Keratinocyte (primary cell): ENCODE results near the gene CSNK1A1. TPM values are rescaled to one million over a fixed set of nuclear protein-coding genes. Genes with fewer than 3 reads are reported as not detected.

Experiments
- DNase-seq: peaks from one replicate; pipeline ENCODE4 v3.0.0-alpha.2; 2011; ENCODE audit warnings: low read depth, missing footprints, low spot score
- FAIRE-seq: peaks from 2 replicates; lab custom pipeline; 2011; peaks lifted over from hg19 to GRCh38; lab: Jason Lieb, UNC
- H2AFZ ChIP-seq: 2 replicates; pipeline ENCODE4 v1.6.0; 2012; ENCODE audit warnings: low read length, control low read depth, inconsistent platforms; ENCODE audit not compliant: control insufficient read depth
- H3K27ac ChIP-seq: 2 replicates; pipeline ENCODE4 v1.5.1; 2011; ENCODE audit warnings: low read length; ENCODE audit not compliant: control insufficient read depth, insufficient read depth
- H3K27me3 ChIP-seq: 3 replicates; pipeline ENCODE4 v1.6.0; 2011; ENCODE audit warnings: low read length; ENCODE audit not compliant: control insufficient read depth, insufficient read depth; ENCODE audit errors: extremely low read depth
- H3K36me3 ChIP-seq, 2 experiments: 2 replicates in 1 of 2; 3 replicates in 1 of 2; pipeline ENCODE4 v1.5.1; 2011; ENCODE audit warnings: low read length in 2 of 2, mild to moderate bottlenecking in 1 of 2; ENCODE audit not compliant: control insufficient read depth in 2 of 2, insufficient read depth in 2 of 2; ENCODE audit errors: extremely low read depth in 1 of 2
- H3K4me1 ChIP-seq: 3 replicates; pipeline ENCODE4 v1.5.1; 2011; ENCODE audit warnings: low read length; ENCODE audit not compliant: control insufficient read depth, insufficient read depth; ENCODE audit errors: extremely low read depth
- H3K4me2 ChIP-seq: 3 replicates; pipeline ENCODE4 v1.6.0; 2011; ENCODE audit warnings: low read depth, low read length; ENCODE audit not compliant: control insufficient read depth, insufficient read depth; ENCODE audit errors: extremely low read depth
- H3K4me3 ChIP-seq, 3 experiments: fragments of 200-600 bp in 1 of 3; sonication (generic) in 1 of 3; 2 replicates in 2 of 3; 3 replicates in 1 of 3; pipeline ENCODE4 v1.5.1; 2011 to 2016; ENCODE audit warnings: low read length in 3 of 3, mild to moderate bottlenecking in 3 of 3, control low read depth in 2 of 3, inconsistent platforms in 1 of 3, low read depth in 1 of 3, mixed read lengths in 1 of 3, mixed run types in 1 of 3, moderate library complexity in 1 of 3; ENCODE audit not compliant: control insufficient read depth in 2 of 3, insufficient read depth in 2 of 3; ENCODE audit errors: extremely low read depth in 1 of 3
- H3K79me2 ChIP-seq: 2 replicates; pipeline ENCODE4 v1.6.0; 2012; ENCODE audit warnings: low read length; ENCODE audit not compliant: control insufficient read depth, insufficient read depth
- H3K9ac ChIP-seq: 3 replicates; pipeline ENCODE4 v1.6.0; 2011; ENCODE audit warnings: low read length; ENCODE audit not compliant: control insufficient read depth, insufficient read depth; ENCODE audit errors: extremely low read depth
- H3K9me1 ChIP-seq: 3 replicates; pipeline ENCODE4 v1.6.0; 2011; ENCODE audit warnings: low read length; ENCODE audit not compliant: control insufficient read depth, insufficient read depth; ENCODE audit errors: extremely low read depth
- H3K9me3 ChIP-seq: 2 replicates; pipeline ENCODE4 v1.5.1; 2012; ENCODE audit warnings: low read depth, low read length; ENCODE audit not compliant: control insufficient read depth
- H4K20me1 ChIP-seq: 3 replicates; pipeline ENCODE4 v1.6.0; 2011; ENCODE audit warnings: low read length; ENCODE audit not compliant: control insufficient read depth, insufficient read depth; ENCODE audit errors: extremely low read depth
- CTCF ChIP-seq, 3 experiments: IDR thresholded peaks in 1 of 3; conservative IDR thresholded peaks in 1 of 3; optimal IDR thresholded peaks in 1 of 3; 2 replicates in 2 of 3; 3 replicates in 1 of 3; pipeline versions ENCODE3 to v1.5.1; 2011; ENCODE audit warnings: low read length in 3 of 3, mild to moderate bottlenecking in 3 of 3, moderate library complexity in 2 of 3, control low read depth in 1 of 3, inconsistent platforms in 1 of 3; ENCODE audit not compliant: insufficient read depth in 2 of 3; ENCODE audit errors: extremely low read depth in 1 of 3
- EZH2 ChIP-seq: IDR thresholded peaks from one replicate; pipeline ENCODE4 v1.6.1; 2012; ENCODE audit warnings: inconsistent platforms, mild to moderate bottlenecking, low read length, moderate library complexity
- dilution Hi-C: fragments of 300-500 bp; cut with MboI; formaldehyde crosslinking; loops from one replicate; pipeline ENCODE4 v1.7.0; 2020; ENCODE audit warnings: low sequenced_read_pairs; ENCODE audit not compliant: extremely low pct_ligation_motif_present
- polyA plus RNA-seq, 5 experiments: library from polyadenylated mRNA; depleted of rRNA in 3 of 5; stranded (reverse) in 3 of 5; stranded (forward) in 1 of 5; unstranded in 1 of 5; fragments of >200 nt; gene quantifications; 1 replicate in 1 of 5; 2 replicates in 3 of 5; 3 replicates in 1 of 5; pipeline versions ENCODE4 v1.2.1 to v1.2.3, GENCODE V29; 2011 to 2012; ENCODE audit warnings: missing spikeins in 2 of 5, low read depth in 1 of 5, low replicate concordance in 1 of 5

Gene CSNK1A1
- polyA plus RNA-seq, 1 donor (not counting 4 experiments of a cell fraction or from before 2014, with no cell fraction given), result 289 TPM

- no peak for FAIRE-seq
- dilution Hi-C loops, result no loop called here
Observed at GRCh38 chr5:149575131-149575530, 23.9 kb upstream of the CSNK1A1 start.

GRCh38 chr5:149572576-149573231 is 21.5 kb upstream of the CSNK1A1 start:
- Histone ChIP-seq H3K4me1 (no peaks in the 10 kb centered on the region), H3K4me2 (no peak overlapping the region), H3K27ac (no peak overlapping the region), H3K27me3 (no peaks in the 10 kb centered on the region), H4K20me1 (no peaks in the 10 kb centered on the region), H3K4me3 (no peak overlapping the region), H3K79me2 (no peaks in the 10 kb centered on the region), H3K9me3 (no peaks in the 10 kb centered on the region), H3K36me3 (no peaks in the 10 kb centered on the region), H2AFZ (no peak overlapping the region), H3K9ac (no peak overlapping the region), H3K9me1 (no peaks in the 10 kb centered on the region)
- DNase-seq (no peak), FAIRE-seq (no peak)
- TF ChIP-seq CTCF (optimal IDR thresholded peaks at IDR 0.05 in 1 of 3, IDR thresholded peaks at IDR 0.05 in 1 of 3, conservative IDR thresholded peaks at IDR 0.05 in 1 of 3; ENCODE audit: extremely low read depth in 1 of 3, insufficient read depth in 2 of 3, low read length in 3 of 3), result no peak
- TF ChIP-seq EZH2, result no peak
- dilution Hi-C loops, result no loop called here

More at GRCh38 chr5:149575131-149575530, 23.9 kb upstream of the CSNK1A1 start:
- H2AFZ ChIP-seq, result no peak overlapping the region
- no peak overlapping the region for H3K9ac ChIP-seq
- H3K27me3 ChIP-seq, result no peaks in the 10 kb centered on the region
- no peaks in the 10 kb centered on the region for H3K36me3 ChIP-seq
- no peak for TF ChIP-seq EZH2
- TF ChIP-seq CTCF (optimal IDR thresholded peaks at IDR 0.05 in 1 of 3, IDR thresholded peaks at IDR 0.05 in 1 of 3, conservative IDR thresholded peaks at IDR 0.05 in 1 of 3; ENCODE audit: extremely low read depth in 1 of 3, insufficient read depth in 2 of 3, low read length in 3 of 3), result no peak
- H3K4me1 ChIP-seq, result no peaks in the 10 kb centered on the region
- no peaks in the 10 kb centered on the region for H3K79me2 ChIP-seq
- no peaks in the 10 kb centered on the region for H3K9me1 ChIP-seq
- no peak for DNase-seq
- H3K27ac ChIP-seq, result no peak overlapping the region
- H3K4me2 ChIP-seq, result no peak overlapping the region
- no peak overlapping the region for H3K4me3 ChIP-seq
- no peaks in the 10 kb centered on the region for H3K9me3 ChIP-seq
- no peaks in the 10 kb centered on the region for H4K20me1 ChIP-seq
